Neuronal stem cell (in vitro differentiated cells): ENCODE data around the gene PGM1.
"Not testable (repeated sequence)": the region's sequence is repeated elsewhere in the genome, so short reads cannot be mapped to it uniquely, and the experiment has no call there.

Experiments
- DNase-seq: peaks from one replicate; pipeline ENCODE4 v3.0.0-alpha.2; 2013; ENCODE audit warnings: low spot score
- H2AFZ ChIP-seq: one replicate; pipeline ENCODE4 v1.6.1; 2013; ENCODE audit warnings: mild to moderate bottlenecking, low read length, inconsistent platforms
- H2AK5ac ChIP-seq: 2 replicates; pipeline ENCODE4 v1.6.1; 2013; ENCODE audit warnings: low read depth, mild to moderate bottlenecking, inconsistent platforms, low read length, moderate library complexity, mixed read lengths
- H2BK120ac ChIP-seq: 2 replicates; pipeline ENCODE4 v1.6.1; 2013; ENCODE audit warnings: low read depth, mild to moderate bottlenecking, inconsistent platforms, low read length, moderate library complexity, mixed read lengths
- H2BK12ac ChIP-seq: one replicate; pipeline ENCODE4 v1.6.1; 2013; ENCODE audit warnings: low read length, inconsistent platforms
- H2BK15ac ChIP-seq: 2 replicates; pipeline ENCODE4 v1.6.1; 2013; ENCODE audit warnings: mild to moderate bottlenecking, low read length, inconsistent platforms, mixed read lengths
- H2BK5ac ChIP-seq: one replicate; pipeline ENCODE4 v1.6.1; 2013; ENCODE audit warnings: inconsistent platforms, mild to moderate bottlenecking, low read length, moderate library complexity
- H3K14ac ChIP-seq: one replicate; pipeline ENCODE4 v1.6.1; 2013; ENCODE audit warnings: low read length, inconsistent platforms
- H3K18ac ChIP-seq: 2 replicates; pipeline ENCODE4 v1.6.1; 2013; ENCODE audit warnings: low read length, inconsistent platforms
- H3K23ac ChIP-seq: 2 replicates; pipeline ENCODE4 v1.6.1; 2013; ENCODE audit warnings: low read depth, mild to moderate bottlenecking, mixed read lengths, low read length, inconsistent platforms; ENCODE audit not compliant: poor library complexity
- H3K27ac ChIP-seq: replicated peaks from 3 replicates; pipeline ENCODE4 v1.5.1; 2013; ENCODE audit warnings: low read length, inconsistent platforms
- H3K27me3 ChIP-seq, 3 experiments: 2 replicates each; pipeline ENCODE4 v1.6.1; 2013; ENCODE audit warnings: low read length in 3 of 3, mild to moderate bottlenecking in 2 of 3, inconsistent platforms in 1 of 3, low read depth in 1 of 3, mixed read lengths in 1 of 3, moderate library complexity in 1 of 3; ENCODE audit not compliant: control insufficient read depth in 3 of 3, insufficient read depth in 3 of 3
- H3K36me3 ChIP-seq, 2 donors: replicated peaks in 1 of 2; 2 replicates each; pipeline ENCODE4 v1.6.1; 2013; ENCODE audit warnings: low read length in 2 of 2; ENCODE audit not compliant: control insufficient read depth in 2 of 2, insufficient read depth in 2 of 2
- H3K4ac ChIP-seq: 2 replicates; pipeline ENCODE4 v1.6.1; 2013; ENCODE audit warnings: inconsistent platforms, mild to moderate bottlenecking, low read length, moderate library complexity
- H3K4me1 ChIP-seq, 2 donors: 1 replicate in 1 of 2; 2 replicates in 1 of 2; pipeline ENCODE4 v1.6.1; 2013; ENCODE audit warnings: low read length in 2 of 2, low read depth in 1 of 2; ENCODE audit not compliant: control insufficient read depth in 2 of 2, insufficient read depth in 1 of 2
- H3K4me2 ChIP-seq: one replicate; pipeline ENCODE4 v1.6.1; 2013; ENCODE audit warnings: mild to moderate bottlenecking, low read length, inconsistent platforms; ENCODE audit not compliant: insufficient read depth, poor library complexity, severe bottlenecking
- H3K4me3 ChIP-seq, 2 donors: 2 replicates each; pipeline ENCODE4 v1.5.1; 2013; ENCODE audit warnings: low read length in 2 of 2, mild to moderate bottlenecking in 2 of 2, inconsistent platforms in 1 of 2, moderate library complexity in 1 of 2
- H3K79me1 ChIP-seq: one replicate; pipeline ENCODE4 v1.6.1; 2013; ENCODE audit warnings: low read depth, mild to moderate bottlenecking, inconsistent platforms, low read length, moderate library complexity
- H3K9ac ChIP-seq: one replicate; pipeline ENCODE4 v1.6.1; 2013; ENCODE audit warnings: mild to moderate bottlenecking, low read depth, low read length, inconsistent platforms; ENCODE audit not compliant: poor library complexity
- H3K9me3 ChIP-seq, 2 donors: replicated peaks in 1 of 2; 2 replicates each; pipeline versions ENCODE3 to v1.6.1; 2013; ENCODE audit warnings: low read length in 2 of 2, mild to moderate bottlenecking in 2 of 2, inconsistent platforms in 1 of 2, low read depth in 1 of 2, mixed read lengths in 1 of 2, moderate library complexity in 1 of 2; ENCODE audit not compliant: control insufficient read depth in 2 of 2, insufficient read depth in 1 of 2
- H4K8ac ChIP-seq: one replicate; pipeline ENCODE4 v1.6.1; 2013; ENCODE audit warnings: low read depth, mild to moderate bottlenecking, inconsistent platforms, low read length, moderate library complexity
- H4K91ac ChIP-seq: one replicate; pipeline ENCODE4 v1.6.1; 2013; ENCODE audit warnings: low read length, low read depth, mild to moderate bottlenecking, inconsistent platforms; ENCODE audit not compliant: poor library complexity
- WGBS, 2 donors: extraction: QIAGEN DNeasy Blood & Tissue Kit; methylation state at CpG; one replicate each; pipeline ENCODE4 v1.1.7; 2013; ENCODE audit warnings: missing lambda C conversion rate in 2 of 2, mixed read lengths in 1 of 2; ENCODE audit not compliant: insufficient read length in 2 of 2, insufficient replicate concordance in 1 of 2; ENCODE audit errors: extremely low coverage in 2 of 2; 5-methylcytosine and 5-hydroxymethylcytosine counted together

The PGM1 gene

GRCh38 chr1:63563745-63564144 is 29.5 kb upstream of the PGM1 start:
- H3K36me3 ChIP-seq = no peaks in the 10 kb centered on the region
- no peak overlapping the region for H2AFZ ChIP-seq
- no peaks in the 10 kb centered on the region for H3K9me3 ChIP-seq
- no peaks in the 10 kb centered on the region for H3K4me1 ChIP-seq
- no peak overlapping the region for H2BK120ac ChIP-seq
- H4K91ac ChIP-seq = no peak overlapping the region
- no peak for DNase-seq
- no peak overlapping the region for H3K4me3 ChIP-seq
- H3K79me1 ChIP-seq = no peaks in the 10 kb centered on the region
- no peak overlapping the region for H2BK15ac ChIP-seq
- H3K9ac ChIP-seq = no peak overlapping the region
- no peak overlapping the region for H3K18ac ChIP-seq
- no peak overlapping the region for H2BK12ac ChIP-seq
- H3K14ac ChIP-seq = no peak overlapping the region
- no peak overlapping the region for H4K8ac ChIP-seq
- H2AK5ac ChIP-seq = no peak overlapping the region
- H2BK5ac ChIP-seq = no peak overlapping the region
- H3K23ac ChIP-seq = no peak overlapping the region
- no peak overlapping the region for H3K4ac ChIP-seq
- H3K4me2 ChIP-seq = no peak overlapping the region
- no peak overlapping the region for H3K27ac ChIP-seq
- H3K27me3 ChIP-seq = no peaks in the 10 kb centered on the region

DNA sequence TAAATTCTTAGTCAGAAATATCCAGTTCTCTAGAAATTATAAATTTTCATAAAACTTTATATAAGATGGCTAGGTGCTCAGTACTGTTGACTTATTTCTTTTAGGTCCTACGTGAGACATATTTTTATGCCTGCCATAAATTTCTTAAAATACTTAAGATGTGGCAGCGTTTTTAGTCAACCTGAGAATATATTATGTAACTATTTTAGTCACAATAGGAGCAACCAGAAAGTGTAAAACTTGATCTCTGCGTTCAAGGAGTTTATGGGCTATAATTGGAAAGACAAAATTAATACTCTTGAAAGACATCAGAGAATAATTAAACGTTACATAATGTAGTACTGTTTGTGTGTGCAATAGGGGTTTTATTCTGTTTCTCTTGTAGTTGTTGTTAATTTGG is 24.1 kb upstream of the PGM1 start:
- Histone ChIP-seq H3K4me1 (peaks cover under 1 to 3% of the 10 kb centered on the region in 2 donors), H3K4me2 (no peak overlapping the region), H3K4ac (no peak overlapping the region), H4K91ac (no peak overlapping the region), H3K79me1 (no peaks in the 10 kb centered on the region), H3K4me3 (no peak overlapping the region), H3K36me3 (no peaks in the 10 kb centered on the region), H2BK120ac (no peak overlapping the region), H3K14ac (no peak overlapping the region), H3K27me3 (no peaks in the 10 kb centered on the region), H2BK15ac (no peak overlapping the region), H4K8ac (no peak overlapping the region), H3K9ac (no peak overlapping the region), H3K9me3 (no peaks in the 10 kb centered on the region), H3K27ac (no peak overlapping the region), H3K23ac (no peak overlapping the region), H3K18ac (no peak overlapping the region), H2BK12ac (no peak overlapping the region), H2BK5ac (no peak overlapping the region), H2AFZ (no peak overlapping the region), H2AK5ac (no peak overlapping the region)
- WGBS, 2 donors = no CpG with 5 or more reads among the region's 4 CpGs
- DNase-seq = no peak

DNA sequence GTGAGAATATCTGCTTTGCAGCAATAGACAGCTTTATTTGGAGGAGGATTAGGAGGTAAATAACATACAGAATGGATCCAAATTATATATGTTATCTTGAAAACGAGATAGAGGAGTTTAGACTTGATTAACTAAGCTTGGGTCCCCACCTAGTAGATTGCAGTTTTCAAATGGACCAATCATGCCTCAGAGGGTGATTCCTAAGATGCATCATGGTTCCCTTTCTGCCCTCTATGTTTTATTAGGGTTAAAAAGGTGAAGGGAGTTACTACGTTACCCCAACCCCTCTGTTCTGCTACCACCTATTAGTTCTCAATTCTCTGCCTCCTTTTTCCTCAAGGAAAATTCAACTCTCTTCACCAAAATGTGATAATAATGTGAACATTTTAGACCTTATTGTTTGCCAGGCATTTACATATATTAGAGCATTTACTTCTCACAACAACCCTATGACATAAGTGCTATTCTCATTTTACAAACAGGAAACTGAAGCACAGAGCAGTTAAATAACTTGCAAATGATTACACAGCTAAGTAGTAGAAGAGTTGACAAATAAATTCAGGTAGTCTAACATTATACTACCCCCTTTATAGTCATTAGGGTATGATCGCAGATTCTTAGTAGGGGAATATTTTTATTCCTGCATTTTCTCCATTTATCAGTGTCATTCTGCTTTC is 23.4 kb upstream of the PGM1 start:
- H3K4me3 ChIP-seq = no peak overlapping the region
- H3K9me3 ChIP-seq = no peaks in the 10 kb centered on the region
- H3K36me3 ChIP-seq = no peaks in the 10 kb centered on the region
- H2BK5ac ChIP-seq = no peak overlapping the region
- H3K18ac ChIP-seq = no peak overlapping the region
- no peaks in the 10 kb centered on the region for H3K27me3 ChIP-seq
- H3K27ac ChIP-seq = no peak overlapping the region
- no peak overlapping the region for H2AK5ac ChIP-seq
- no peak overlapping the region for H3K4ac ChIP-seq
- no peak overlapping the region for H2BK120ac ChIP-seq
- no peaks in the 10 kb centered on the region for H3K79me1 ChIP-seq
- no peak overlapping the region for H2AFZ ChIP-seq
- H3K4me1 ChIP-seq = peaks cover 4 to 6% of the 10 kb centered on the region in 2 donors
- no peak overlapping the region for H4K8ac ChIP-seq
- no peak overlapping the region for H3K4me2 ChIP-seq
- no peak for DNase-seq
- H3K23ac ChIP-seq = no peak overlapping the region
- no peak overlapping the region for H2BK15ac ChIP-seq
- no peak overlapping the region for H2BK12ac ChIP-seq
- H4K91ac ChIP-seq = no peak overlapping the region
- H3K9ac ChIP-seq = no peak overlapping the region
- H3K14ac ChIP-seq = no peak overlapping the region
- no CpG with 5 or more reads among the region's 3 CpGs for WGBS, 2 donors

DNA sequence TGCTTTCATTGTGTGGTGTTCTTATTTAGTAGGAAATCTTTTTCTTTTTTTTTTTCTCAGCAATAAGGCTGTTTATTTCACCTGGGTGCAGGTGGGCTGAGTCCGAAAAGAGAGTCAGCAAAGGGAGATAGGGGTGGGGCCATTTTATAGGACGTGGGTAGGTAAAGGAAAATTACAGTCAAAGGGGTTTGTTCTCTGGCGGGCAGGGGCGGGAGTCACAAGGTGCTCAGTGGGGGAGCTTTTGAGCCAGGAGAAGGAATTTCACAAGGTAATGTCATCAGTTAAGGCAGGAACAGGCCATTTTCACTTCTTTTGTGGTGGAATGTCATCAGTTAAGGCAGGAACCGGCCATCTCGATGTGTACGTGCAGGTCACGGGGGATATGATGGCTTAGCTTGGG is 20.5 kb upstream of the PGM1 start:
- not testable (repeated sequence) for H2BK12ac ChIP-seq, H2AFZ ChIP-seq, H3K4ac ChIP-seq, H2BK120ac ChIP-seq, H2AK5ac ChIP-seq, H3K9ac ChIP-seq, H2BK5ac ChIP-seq, H3K27me3 ChIP-seq, H3K14ac ChIP-seq, DNase-seq, H3K9me3 ChIP-seq, H4K91ac ChIP-seq, H3K4me3 ChIP-seq, H3K18ac ChIP-seq, H3K36me3 ChIP-seq, H3K4me2 ChIP-seq, H4K8ac ChIP-seq, H3K23ac ChIP-seq, H2BK15ac ChIP-seq, H3K27ac ChIP-seq, H3K79me1 ChIP-seq, H3K4me1 ChIP-seq
- WGBS, 2 donors = no CpG with 5 or more reads among the region's 8 CpGs
